ENCODE data around the gene TMPRSS4. TPM values are rescaled to one million over a fixed set of nuclear protein-coding genes. Genes with fewer than 3 reads are reported as not detected.

The TMPRSS4 gene
- total and polyA plus RNA-seq, 2 of the 13 experiments (the other 11 are each of a cell fraction or from before 2014, with no cell fraction given) = 0.32 TPM; not detected in 1

- TF ChIP-seq ZNF646 (CRISPR knock-in tag; IDR thresholded peaks at IDR 0.05) (no peak), MNT (IDR thresholded peaks at IDR 0.05) (no peak), SIN3A (IDR thresholded peaks at IDR 0.05; ENCODE audit: borderline replicate concordance, low read depth, low read length) (no peak), MYPOP (CRISPR knock-in tag; IDR thresholded peaks at IDR 0.05) (no peak), ZNF883 (CRISPR knock-in tag; IDR thresholded peaks at IDR 0.05; ENCODE audit: not compliant biosample characterization) (no peak), THAP11 (CRISPR knock-in tag; IDR thresholded peaks at IDR 0.05) (no peak), GLMP (CRISPR knock-in tag; IDR thresholded peaks at IDR 0.05; ENCODE audit: borderline replicate concordance) (no peak), CENPX (CRISPR knock-in tag; IDR thresholded peaks at IDR 0.05) (no peak), PPARG (CRISPR knock-in tag; conservative IDR thresholded peaks at IDR 0.05) (no peak), ZFP41 (CRISPR knock-in tag; IDR thresholded peaks at IDR 0.05; ENCODE audit: borderline replicate concordance) (no peak), ESRRA (CRISPR knock-in tag; IDR thresholded peaks at IDR 0.05; ENCODE audit: low read depth) (no peak), ZNF570 (CRISPR knock-in tag; IDR thresholded peaks at IDR 0.05; ENCODE audit: borderline replicate concordance) (no peak), ZNF432 (CRISPR knock-in tag; IDR thresholded peaks at IDR 0.05; ENCODE audit: borderline replicate concordance) (no peak), ZNF607 (CRISPR knock-in tag; IDR thresholded peaks at IDR 0.05; ENCODE audit: borderline replicate concordance) (no peak), ERF (CRISPR knock-in tag; IDR thresholded peaks at IDR 0.05) (no peak), RBAK (CRISPR knock-in tag; IDR thresholded peaks at IDR 0.05) (no peak), DBP (CRISPR knock-in tag; IDR thresholded peaks at IDR 0.05; ENCODE audit: not compliant biosample characterization) (no peak), ZC3H4 (CRISPR knock-in tag; IDR thresholded peaks at IDR 0.05; ENCODE audit: borderline replicate concordance) (no peak)
Observed at GRCh38 chr11:118081241-118081958, 4.5 kb downstream of the TMPRSS4 start (continued).

Data from HepG2 (cell line).